Erythroblast (primary cell): ENCODE data around the gene FLRT2.

Experiments used
- GATA1 ChIP-seq: IDR thresholded peaks from 2 replicates; pipeline ENCODE4 v1.6.1; 2011; ENCODE audit warnings: low read depth, mild to moderate bottlenecking, control low read depth, low read length, moderate library complexity
- POLR2A ChIP-seq: IDR thresholded peaks from 2 replicates; pipeline ENCODE4 v1.6.1; 2011; ENCODE audit warnings: mild to moderate bottlenecking, low read length

DNA sequence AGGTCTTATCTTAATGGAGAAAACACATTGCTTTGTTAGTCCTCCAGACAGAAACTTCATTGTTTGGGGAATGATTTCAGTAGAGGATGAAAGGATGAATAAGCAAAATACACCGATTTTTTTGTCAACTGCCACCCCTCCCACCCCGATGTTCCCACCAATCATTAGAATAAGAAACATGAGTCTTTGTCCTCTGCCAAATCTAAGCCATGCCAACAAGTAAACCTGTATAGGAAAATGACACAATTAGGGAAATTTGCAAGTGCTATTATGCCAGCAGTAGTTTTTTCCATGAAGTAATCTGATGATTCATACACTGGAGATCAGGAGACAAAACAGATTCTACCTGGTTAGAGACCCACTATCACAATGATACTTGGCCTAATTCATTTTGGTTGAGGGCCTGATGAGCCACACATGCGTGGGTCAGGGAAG is 35.9 kb downstream of the FLRT2 start:
- TF ChIP-seq POLR2A = no peak
- TF ChIP-seq GATA1 = no peak
